Activated T-cell treated with anti-CD3 and anti-CD28 coated beads, Interleukin-2, amount 50 U/mL, for 48 hours (primary cell): ENCODE results near the gene UNC5B.

Experiments
- DNase-seq, 2 experiments: peaks; one replicate each; pipeline ENCODE4 v3.0.0-alpha.2; 2020

Gene UNC5B

GRCh38 chr10:71212318-71213126 is at the start of gene UNC5B:
TSS of gene UNC5B (plus strand) at chr10:71212570. CDS start at chr10:71212986, 416 bp downstream.
- DNase-seq: peak; percentile 72 to 78

- no peak for DNase-seq
Observed at GRCh38 chr10:71173466-71173865, 38.9 kb upstream of the UNC5B start.

- no peak for DNase-seq
Observed at GRCh38 chr10:71176661-71177060, 35.7 kb upstream of the UNC5B start.

DNA sequence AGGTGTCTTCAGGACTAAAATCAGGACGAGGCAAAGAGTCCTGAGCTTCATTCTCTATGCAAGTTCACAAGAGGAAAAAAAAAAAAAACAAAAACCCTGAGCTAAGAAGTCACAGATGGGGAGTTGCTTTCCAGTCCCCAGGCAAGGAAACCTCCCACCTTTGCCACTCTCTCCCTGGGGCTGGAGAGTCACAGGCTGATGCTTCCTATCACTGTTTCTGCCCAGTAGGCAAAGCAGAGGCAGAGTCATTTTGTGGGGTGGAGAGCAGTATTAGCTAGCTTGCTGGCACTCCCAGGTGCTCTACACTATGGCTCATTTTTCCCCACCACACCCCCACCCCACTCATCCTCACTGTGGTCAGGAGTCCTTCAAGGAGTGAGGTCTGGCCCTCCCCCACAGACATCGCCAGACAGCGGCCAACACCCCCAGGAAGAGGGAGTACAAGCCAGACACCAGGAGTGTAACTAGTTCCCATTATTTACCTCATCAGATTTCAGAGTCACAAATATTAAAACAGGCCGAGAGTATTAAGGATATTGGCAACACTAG is 34.6 kb upstream of the UNC5B start:
- DNase-seq: no peak

DNA sequence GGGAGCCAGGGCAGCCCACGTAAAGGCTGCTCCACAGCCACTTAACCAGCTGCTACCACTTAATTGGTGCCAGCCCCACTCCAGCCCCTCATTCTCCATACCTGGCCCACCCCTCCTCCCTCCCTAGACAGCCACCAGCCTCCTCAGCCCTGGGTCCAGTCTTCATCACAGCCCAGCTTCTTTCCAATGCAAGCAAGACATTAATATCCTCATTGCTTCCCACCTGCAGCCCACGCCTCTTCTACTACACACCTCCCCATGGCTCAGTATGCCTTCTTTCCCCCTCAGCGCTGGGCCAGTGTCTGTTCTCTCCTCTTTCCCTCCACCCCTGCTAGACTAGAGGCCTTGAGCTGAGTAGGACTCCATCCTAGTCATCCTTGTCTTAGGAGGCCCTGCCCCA is 33.5 kb upstream of the UNC5B start:
- no peak for DNase-seq

DNA sequence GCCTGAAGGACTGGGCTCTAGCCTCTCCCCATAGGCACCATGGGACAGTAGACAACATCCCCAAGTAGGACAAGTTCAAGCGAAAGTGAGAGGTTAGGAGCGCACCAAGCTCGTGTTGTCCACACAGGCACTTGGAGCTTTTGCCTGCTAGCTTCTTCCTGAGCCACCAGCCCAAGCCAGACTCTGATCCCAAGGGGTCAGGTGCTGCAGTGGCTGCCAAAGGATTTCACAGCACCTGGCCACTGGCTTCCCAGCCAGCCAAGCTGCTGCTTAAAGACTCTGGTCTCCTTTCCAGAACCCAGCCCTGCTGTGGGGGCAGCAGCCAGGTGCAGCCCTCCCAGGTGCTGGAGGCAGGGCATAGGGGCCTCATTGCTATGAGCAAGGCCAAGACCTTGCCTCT is 33.0 kb upstream of the UNC5B start:
- DNase-seq: no peak

DNA sequence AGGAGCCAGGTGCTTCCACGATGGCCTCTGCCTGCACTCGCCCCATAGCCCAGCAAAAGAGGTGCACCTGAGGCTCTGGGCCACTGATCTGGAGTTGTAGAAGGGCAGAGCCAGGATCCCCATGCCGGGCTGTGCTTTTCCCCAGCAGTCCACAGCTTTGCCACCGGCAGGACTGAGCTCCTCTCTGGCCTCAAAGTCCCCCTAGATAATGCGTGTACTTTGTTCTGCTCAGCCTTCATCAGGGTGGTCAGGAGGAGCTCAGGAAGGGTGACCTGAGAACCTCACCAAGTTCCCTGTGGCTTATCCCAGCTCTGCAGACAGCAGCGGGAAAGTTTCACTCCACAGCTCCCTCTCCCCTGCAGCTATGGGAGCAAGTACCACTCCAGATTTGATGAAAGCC is 27.9 kb upstream of the UNC5B start:
- no peak for DNase-seq

DNA sequence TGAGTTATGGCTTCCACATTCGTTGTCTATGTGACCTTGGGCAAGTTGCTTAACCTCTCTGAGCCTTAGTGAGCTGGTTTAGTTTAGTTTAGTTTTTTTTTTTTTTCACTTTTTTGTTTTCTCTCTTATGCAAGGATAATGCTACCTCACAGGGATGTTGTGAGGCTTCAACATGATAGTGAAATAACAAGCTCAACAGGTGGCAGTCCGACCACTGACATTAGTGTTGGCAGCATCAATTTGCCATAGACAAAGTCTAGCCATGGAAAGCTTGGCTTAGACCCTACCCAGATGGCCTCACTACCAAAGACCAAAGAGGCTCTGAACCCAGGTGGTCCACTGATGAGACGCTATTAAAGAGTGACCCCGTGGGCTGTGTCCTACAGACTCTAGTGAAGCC is 27.2 kb upstream of the UNC5B start:
- DNase-seq: no peak

DNA sequence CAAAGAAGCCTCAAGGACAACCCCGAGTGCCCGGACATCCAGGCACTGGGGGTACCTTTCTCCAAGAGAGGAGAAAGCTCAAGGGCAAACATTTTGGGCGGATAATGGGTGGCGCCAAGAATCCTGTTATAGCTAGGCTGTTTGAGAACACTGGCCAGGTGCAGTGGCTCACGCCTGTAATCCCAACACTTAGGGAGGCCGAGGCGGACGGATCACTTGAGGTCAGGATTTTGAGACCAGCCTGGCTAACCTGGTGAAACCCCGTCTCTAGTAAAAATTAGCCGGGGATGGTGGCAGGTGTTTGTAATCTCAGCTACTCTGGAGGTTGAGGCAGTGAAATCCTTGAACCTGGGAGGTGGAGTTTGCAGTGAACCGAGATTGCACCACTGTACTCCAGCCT is 25.2 kb upstream of the UNC5B start:
- DNase-seq: no peak

DNA sequence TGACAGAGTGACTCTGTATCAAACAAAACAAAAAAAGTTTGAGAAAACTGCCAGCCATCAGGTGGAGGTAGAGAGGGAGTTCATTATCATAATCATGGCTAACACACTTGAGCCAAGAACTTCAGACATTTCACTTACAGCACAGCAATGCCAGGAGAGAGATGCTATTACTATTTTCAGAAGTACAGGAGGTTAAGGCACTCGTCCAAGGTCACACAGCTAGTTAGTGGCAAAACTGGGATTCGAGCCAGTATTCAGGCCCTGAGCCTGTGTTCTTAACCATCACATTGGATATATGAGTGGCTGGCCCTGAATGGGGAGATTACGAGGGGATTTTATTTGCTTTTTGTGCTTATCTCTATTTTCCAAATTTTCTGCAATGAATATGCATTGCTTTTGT is 24.8 kb upstream of the UNC5B start:
- DNase-seq: no peak

- no peak for DNase-seq
Observed at GRCh38 chr10:71188201-71188600, 24.2 kb upstream of the UNC5B start.

DNA sequence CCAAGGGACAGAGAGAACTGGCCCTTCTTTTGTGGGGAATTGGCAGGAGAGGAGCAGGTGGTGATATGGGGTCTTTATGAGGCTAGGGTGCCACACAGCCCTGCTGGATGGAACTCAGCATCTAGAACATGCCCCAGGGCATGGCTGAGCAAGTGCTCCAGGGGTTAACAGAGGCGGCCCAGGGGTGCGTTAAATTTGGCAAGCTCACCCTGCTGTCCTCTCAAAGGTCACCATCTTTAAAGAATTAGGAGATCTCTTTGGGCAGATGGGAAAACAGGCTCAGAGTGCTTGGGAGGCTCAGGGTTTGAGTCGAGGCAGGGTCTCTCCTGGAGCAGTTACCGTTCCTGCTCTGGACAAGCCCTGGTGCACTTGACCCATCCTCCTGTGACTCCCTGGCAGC is 21.4 kb upstream of the UNC5B start:
- DNase-seq: no peak

DNA sequence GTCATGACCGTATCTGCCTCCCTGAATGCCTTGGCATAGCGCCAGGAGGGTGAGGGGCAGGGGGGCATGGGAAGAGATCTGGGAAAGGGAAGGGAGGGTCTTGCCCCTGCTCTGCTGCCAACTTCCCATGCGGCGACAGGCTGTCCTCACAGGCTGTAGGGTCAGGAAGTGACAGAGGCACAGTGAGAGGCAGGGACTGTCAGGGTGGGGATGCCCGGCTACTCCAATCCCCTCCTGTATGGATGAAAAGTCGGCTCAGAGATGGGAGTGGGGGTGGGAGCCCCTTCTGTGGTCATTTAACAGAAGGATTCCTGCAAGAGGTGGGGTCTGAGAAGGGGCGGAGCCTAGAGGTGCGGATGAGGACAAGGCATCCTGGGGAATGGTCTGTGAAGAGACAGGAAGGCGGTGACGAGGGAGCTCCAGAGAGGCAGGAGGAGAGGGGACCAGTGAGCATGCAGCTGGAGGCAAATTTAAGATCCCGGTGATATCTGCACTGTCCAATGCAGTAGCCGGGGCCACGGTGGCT is 20.8 kb upstream of the UNC5B start:
- no peak for DNase-seq

- DNase-seq: no peak
Observed at GRCh38 chr10:71193516-71193915, 18.9 kb upstream of the UNC5B start.

DNA sequence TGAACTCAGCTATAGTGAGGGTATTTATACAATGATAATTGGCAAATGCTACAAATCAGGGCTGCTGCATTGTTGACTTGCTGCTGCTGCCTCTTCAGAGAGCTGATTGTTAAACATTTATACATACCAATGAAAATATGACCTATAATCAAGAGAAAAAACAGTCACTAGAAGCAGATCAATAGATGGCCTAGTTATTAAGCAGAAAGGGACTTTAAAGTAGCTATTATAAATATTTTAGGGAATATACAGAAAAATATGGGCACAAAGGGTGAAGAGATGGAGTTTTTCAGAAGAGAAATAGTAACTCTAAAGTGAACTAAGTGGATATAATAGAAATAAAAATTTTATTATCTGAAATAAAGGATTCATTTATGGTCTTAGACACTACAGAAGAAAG is 14.4 kb upstream of the UNC5B start:
- no peak for DNase-seq

DNA sequence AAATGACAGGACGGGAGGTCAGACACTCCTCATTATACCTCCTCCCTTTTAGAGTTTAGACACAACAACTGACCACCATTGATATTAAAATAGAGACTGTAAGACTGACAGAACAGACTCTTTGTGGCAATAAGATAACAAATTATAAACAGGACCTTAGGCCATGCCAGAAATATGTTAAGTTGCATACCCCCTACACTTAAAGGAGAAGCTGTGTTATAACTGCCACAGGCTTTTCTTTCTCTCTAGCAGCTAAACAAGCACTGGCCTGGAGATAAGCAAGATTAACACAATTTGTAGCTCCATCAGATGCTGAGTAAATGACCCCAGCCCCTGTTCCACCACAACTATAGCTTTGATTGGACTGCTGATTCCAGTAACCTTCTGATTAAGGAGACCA is 10.5 kb upstream of the UNC5B start:
- DNase-seq: no peak

- DNase-seq: no peak
Observed at GRCh38 chr10:71202314-71202713, 10.1 kb upstream of the UNC5B start.

- no peak for DNase-seq
Observed at GRCh38 chr10:71203124-71203523, 9.2 kb upstream of the UNC5B start.

GRCh38 chr10:71203716-71204115 is 8.7 kb upstream of the UNC5B start:
- no peak for DNase-seq

GRCh38 chr10:71204746-71205145 is 7.6 kb upstream of the UNC5B start:
- no peak for DNase-seq

DNA sequence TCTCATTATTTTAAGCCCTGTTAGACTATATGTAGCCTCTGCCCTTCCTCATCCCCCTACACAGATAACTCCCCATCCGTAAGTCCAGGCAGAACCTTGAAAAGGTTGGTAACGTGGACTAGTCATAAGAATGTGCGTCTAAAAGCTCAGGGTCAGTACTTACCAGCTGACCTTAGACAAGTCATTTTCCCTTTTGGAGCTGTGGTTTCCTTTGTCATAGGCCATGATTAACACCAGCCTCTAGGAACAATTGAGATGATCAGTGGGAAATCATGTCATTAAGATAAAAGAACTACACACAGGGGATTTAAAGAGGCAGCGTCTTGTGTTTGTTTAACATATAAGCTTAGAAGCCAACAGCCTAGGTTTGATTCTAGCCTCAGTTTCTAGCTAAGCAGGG is 6.9 kb upstream of the UNC5B start:
- no peak for DNase-seq

DNA sequence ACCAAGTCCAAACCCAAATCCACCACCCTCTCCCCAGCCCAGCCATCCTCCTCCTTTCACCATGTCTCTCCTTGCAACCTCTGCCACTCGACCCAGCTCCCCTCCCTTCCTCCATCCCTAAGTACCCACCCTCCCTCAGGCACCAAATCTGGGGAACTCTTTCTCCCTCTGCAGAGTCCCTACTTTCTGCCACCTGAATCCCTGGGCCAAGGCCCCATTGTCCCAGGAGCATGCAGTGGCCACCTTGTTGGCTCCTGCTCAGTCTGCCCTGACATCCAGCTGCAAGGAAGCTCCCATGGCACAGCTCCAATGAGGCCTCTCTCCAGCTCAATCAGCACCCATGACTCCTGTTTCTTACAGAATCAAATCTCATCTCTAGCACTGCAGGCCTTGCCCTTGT is 5.5 kb upstream of the UNC5B start:
- DNase-seq: no peak

GRCh38 chr10:71207578-71207977 is 4.8 kb upstream of the UNC5B start:
- DNase-seq: no peak

DNA sequence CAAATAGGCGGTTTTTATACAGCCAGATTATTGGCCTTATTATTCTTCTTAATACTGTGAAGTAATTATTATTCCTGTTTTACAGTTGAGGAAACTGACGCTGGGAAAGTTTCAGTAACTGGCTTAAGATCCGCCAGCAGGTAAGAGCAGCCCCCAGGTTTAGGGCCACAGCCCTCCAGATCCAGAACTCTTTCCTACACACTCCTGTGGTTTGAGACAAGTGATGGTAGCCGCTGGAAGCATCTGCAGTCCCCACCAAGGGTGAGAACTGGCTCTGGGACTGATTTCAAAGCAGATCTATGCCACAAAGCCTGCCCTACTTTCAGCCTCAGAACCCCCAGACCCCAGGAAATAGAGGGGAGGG is 3.0 kb upstream of the UNC5B start:
- no peak for DNase-seq
